Mesothelial cell of epicardium (in vitro differentiated cells): Measurements from ENCODE around the gene HAPLN3. TPM values are rescaled to one million over a fixed set of nuclear protein-coding genes. Genes with fewer than 3 reads are reported as not detected.

Experiments used
- DNase-seq, 2 experiments: peaks; one replicate each; pipeline ENCODE4 v3.0.0; 2021; ENCODE audit warnings: low spot score in 2 of 2; ENCODE audit not compliant: unreplicated experiment in 2 of 2
- H3K27ac Mint-ChIP-seq: 2 replicates; pipeline ENCODE4 v1.8.0; 2021; ENCODE audit warnings: mixed read lengths
- H3K27me3 Mint-ChIP-seq: 2 replicates; pipeline ENCODE4 v1.8.0; 2021; ENCODE audit warnings: low read depth, mixed read lengths
- H3K36me3 Mint-ChIP-seq: 2 replicates; pipeline ENCODE4 v1.8.0; 2021; ENCODE audit warnings: mixed read lengths
- H3K4me1 Mint-ChIP-seq: 2 replicates; pipeline ENCODE4 v1.8.0; 2021; ENCODE audit warnings: mixed read lengths
- H3K4me3 Mint-ChIP-seq: 2 replicates; pipeline ENCODE4 v1.8.0; 2021; ENCODE audit warnings: mild to moderate bottlenecking, moderate library complexity, mixed read lengths
- H3K9me3 Mint-ChIP-seq: 2 replicates; pipeline ENCODE4 v1.8.0; 2021; ENCODE audit warnings: mixed read lengths
- CTCF ChIP-seq: fragments of 200-600 bp; sonication (generic); IDR thresholded peaks from one replicate; pipeline ENCODE4 v1.5.0; 2021; ENCODE audit warnings: antibody characterized with exemption; ENCODE audit not compliant: unreplicated experiment
- total RNA-seq: library from RNA; stranded (reverse); gene quantifications from 3 replicates; pipeline ENCODE4 v1.2.1, GENCODE V29; 2021

HAPLN3 gene
- total RNA-seq, 1 donor from 2014 or later = 3.9 TPM

GRCh38 chr15:88912500-88912921, 17.2 kb upstream of the HAPLN3 start:
- DNase-seq = no peak
- H3K36me3 Mint-ChIP-seq = peaks cover 17% of the 10 kb centered on the region
- no peaks in the 10 kb centered on the region for H3K9me3 Mint-ChIP-seq
- peak overlapping the region; percentile 88 for H3K4me3 Mint-ChIP-seq
- H3K27ac Mint-ChIP-seq = peak overlapping the region; percentile 56
- H3K4me1 Mint-ChIP-seq = peaks cover 32% of the 10 kb centered on the region
- TF ChIP-seq CTCF = no peak
- no peaks in the 10 kb centered on the region for H3K27me3 Mint-ChIP-seq

GRCh38 chr15:88911766-88912118, 16.4 kb upstream of the HAPLN3 start:
- Mint-ChIP-seq H3K4me3 (peak overlapping the region; percentile 88), H3K9me3 (no peaks in the 10 kb centered on the region), H3K4me1 (peaks cover 32% of the 10 kb centered on the region), H3K27me3 (no peaks in the 10 kb centered on the region), H3K27ac (no peak overlapping the region), H3K36me3 (peaks cover 20% of the 10 kb centered on the region)
- no peak for DNase-seq
- TF ChIP-seq CTCF = no peak

GRCh38 chr15:88909956-88910831, 14.8 kb upstream of the HAPLN3 start:
- no peaks in the 10 kb centered on the region for H3K9me3 Mint-ChIP-seq
- peaks cover 32% of the 10 kb centered on the region for H3K4me1 Mint-ChIP-seq
- no peak for DNase-seq
- H3K36me3 Mint-ChIP-seq = peaks cover 25% of the 10 kb centered on the region
- no peak for TF ChIP-seq CTCF
- no peaks in the 10 kb centered on the region for H3K27me3 Mint-ChIP-seq
- H3K27ac Mint-ChIP-seq = no peak overlapping the region
- no peak overlapping the region for H3K4me3 Mint-ChIP-seq

- no peak for DNase-seq
- Mint-ChIP-seq H3K27ac (no peak overlapping the region), H3K9me3 (no peaks in the 10 kb centered on the region), H3K27me3 (no peaks in the 10 kb centered on the region), H3K4me3 (no peak overlapping the region), H3K36me3 (peaks cover 25% of the 10 kb centered on the region), H3K4me1 (peaks cover 33% of the 10 kb centered on the region)
- TF ChIP-seq CTCF = no peak
Observed at GRCh38 chr15:88908697-88909621, 13.6 kb upstream of the HAPLN3 start.

GRCh38 chr15:88908123-88908522, 12.8 kb upstream of the HAPLN3 start:
- TF ChIP-seq CTCF = no peak
- Mint-ChIP-seq H3K36me3 (peaks cover 28% of the 10 kb centered on the region), H3K4me1 (peaks cover 27% of the 10 kb centered on the region), H3K27ac (no peak overlapping the region), H3K9me3 (no peaks in the 10 kb centered on the region), H3K27me3 (no peaks in the 10 kb centered on the region), H3K4me3 (no peak overlapping the region)
- DNase-seq = no peak
